CD4-positive, alpha-beta T cell (primary cell): ENCODE data around the gene CPSF6. TPM values are rescaled to one million over a fixed set of nuclear protein-coding genes. Genes with fewer than 3 reads are reported as not detected.
"Not testable (repeated sequence)": the region's sequence is repeated elsewhere in the genome, so short reads cannot be mapped to it uniquely, and the experiment has no call there.

Source experiments
- ATAC-seq: fragments of 200-7000 bp; cut with Tn5 transposase; one replicate; pipeline ENCODE4 v1.10.0; 2022; ENCODE audit warnings: mild to moderate bottlenecking; ENCODE audit not compliant: poor library complexity
- CTCF ChIA-PET: fragments of 350-600 bp; sonication (Branson Sonifier 250); formaldehyde crosslinking; loops from one replicate; lab custom pipeline; 2021; ENCODE audit warnings: antibody characterized with exemption, inconsistent platforms; lab: Charles Lee
- POLR2A ChIA-PET: fragments of 350-600 bp; sonication (Branson Sonifier 250); formaldehyde crosslinking; loops from one replicate; lab custom pipeline; 2021; ENCODE audit warnings: antibody characterized with exemption, inconsistent platforms; lab: Charles Lee
- DNase-seq, 14 experiments: peaks; one replicate each; pipeline ENCODE4 v3.0.0-alpha.2; 2013 to 2020; ENCODE audit warnings: mixed read lengths in 2 of 14
- H3K27ac ChIP-seq, 2 donors: one replicate each; pipeline versions ENCODE4 v1.5.1 to v1.7.0; 2013; ENCODE audit warnings: low read length in 2 of 2, low read depth in 1 of 2, mild to moderate bottlenecking in 1 of 2
- H3K27me3 ChIP-seq, 2 experiments: 1 replicate in 1 of 2; 2 replicates in 1 of 2; pipeline versions ENCODE4 v1.6.1 to v1.7.0; 2013; ENCODE audit warnings: low read length in 2 of 2, control low read depth in 1 of 2, mild to moderate bottlenecking in 1 of 2, moderate library complexity in 1 of 2; ENCODE audit not compliant: insufficient read depth in 2 of 2, control insufficient read depth in 1 of 2
- H3K36me3 ChIP-seq: one replicate; pipeline ENCODE4 v1.6.1; 2013; ENCODE audit warnings: low read length, control low read depth; ENCODE audit not compliant: insufficient read depth
- H3K4me1 ChIP-seq: one replicate; pipeline ENCODE4 v1.6.1; 2013; ENCODE audit warnings: low read length, control low read depth; ENCODE audit not compliant: insufficient read depth
- H3K4me3 ChIP-seq: one replicate; pipeline ENCODE4 v1.5.1; 2013; ENCODE audit warnings: mild to moderate bottlenecking, low read length, moderate library complexity
- H3K9me3 ChIP-seq, 2 experiments: 1 replicate in 1 of 2; 2 replicates in 1 of 2; pipeline versions ENCODE4 v1.6.1 to v1.7.0; 2013; ENCODE audit warnings: low read length in 2 of 2, mild to moderate bottlenecking in 2 of 2, control low read depth in 1 of 2, moderate library complexity in 1 of 2; ENCODE audit not compliant: control insufficient read depth in 1 of 2, insufficient read depth in 1 of 2
- H3K27ac Mint-ChIP-seq: one replicate; pipeline ENCODE4 v1.8.0; 2020; ENCODE audit warnings: mixed read lengths
- H3K27me3 Mint-ChIP-seq: one replicate; pipeline ENCODE4 v1.8.0; 2021; ENCODE audit warnings: mixed read lengths
- H3K36me3 Mint-ChIP-seq: one replicate; pipeline ENCODE4 v1.8.0; 2021; ENCODE audit warnings: low read depth, mixed read lengths
- H3K4me1 Mint-ChIP-seq: one replicate; pipeline ENCODE4 v1.8.0; 2021; ENCODE audit warnings: low read depth, mixed read lengths
- H3K4me3 Mint-ChIP-seq: one replicate; pipeline ENCODE4 v1.8.0; 2020; ENCODE audit warnings: mild to moderate bottlenecking, mixed read lengths
- H3K9me3 Mint-ChIP-seq: one replicate; pipeline ENCODE4 v1.8.0; 2020; ENCODE audit warnings: mixed read lengths
- CTCF ChIP-seq: fragments of 200-600 bp; IDR thresholded peaks from one replicate; pipeline ENCODE4 v1.8.0; 2022; ENCODE audit warnings: antibody characterized with exemption, mild to moderate bottlenecking
- intact Hi-C, 2 experiments: fragments of 100-400 bp; cut with DNase I in 1 of 2; cut with micrococcal nuclease in 1 of 2; formaldehyde crosslinking; loops; one replicate each; pipeline versions ENCODE4 v1.15.1 to v1.9.0; 2023 to 2025; cut with DNase I, micrococcal nuclease
- total RNA-seq, 174 experiments: library from RNA in 2 of 174; stranded (reverse) in 2 of 174; gene quantifications; one replicate each; pipeline ENCODE4 v1.2.3 and lab custom pipeline; 2021 to 2026

CPSF6 gene
- total RNA-seq, 2 experiments from 2014 or later, result 80.9 to 86.7 TPM

GRCh38 chr12:69309461-69309860 is 70.1 kb downstream of the CPSF6 start:
- Histone ChIP-seq H3K27ac (no peak overlapping the region), H3K4me1 (no peaks in the 10 kb centered on the region), H3K9me3 (no peaks in the 10 kb centered on the region), H3K4me3 (no peak overlapping the region), H3K36me3 (no peaks in the 10 kb centered on the region), H3K27me3 (peaks cover 0 to 3% of the 10 kb centered on the region in 2 experiments)
- no peaks in the 10 kb centered on the region for H3K4me1 Mint-ChIP-seq
- POLR2A ChIA-PET, result no interaction called here
- H3K4me3 Mint-ChIP-seq, result no peak overlapping the region
- ATAC-seq, result no peak
- DNase-seq, result no peak
- intact Hi-C loops, result no loop called here
- CTCF ChIA-PET, result no interaction called here
- H3K27ac Mint-ChIP-seq, result no peak overlapping the region
- H3K27me3 Mint-ChIP-seq, result no peaks in the 10 kb centered on the region
- no peak for TF ChIP-seq CTCF
- H3K9me3 Mint-ChIP-seq, result peaks cover 7% of the 10 kb centered on the region
- H3K36me3 Mint-ChIP-seq, result no peaks in the 10 kb centered on the region

- no peaks in the 10 kb centered on the region for H3K4me1 ChIP-seq
- TF ChIP-seq CTCF, result no peak
- H3K27ac ChIP-seq, result no peak overlapping the region
- H3K27me3 Mint-ChIP-seq, result no peaks in the 10 kb centered on the region
- no peaks in the 10 kb centered on the region for H3K4me1 Mint-ChIP-seq
- POLR2A ChIA-PET, result no interaction called here
- H3K9me3 ChIP-seq, result no peaks in the 10 kb centered on the region
- H3K36me3 Mint-ChIP-seq, result no peaks in the 10 kb centered on the region
- CTCF ChIA-PET, result no interaction called here
- H3K4me3 ChIP-seq, result no peak overlapping the region
- intact Hi-C loops, result no loop called here
- H3K36me3 ChIP-seq, result no peaks in the 10 kb centered on the region
- H3K27ac Mint-ChIP-seq, result no peak overlapping the region
- no peaks in the 10 kb centered on the region for H3K27me3 ChIP-seq
- ATAC-seq (no peak), DNase-seq (no peak)
- no peak overlapping the region for H3K4me3 Mint-ChIP-seq
- H3K9me3 Mint-ChIP-seq, result peaks cover 6% of the 10 kb centered on the region
Observed at GRCh38 chr12:69313209-69313608, 73.8 kb downstream of the CPSF6 start.

- H3K27me3 ChIP-seq, POLR2A ChIA-PET, H3K36me3 ChIP-seq, H3K27ac ChIP-seq, DNase-seq, ATAC-seq, H3K4me3 Mint-ChIP-seq, H3K27ac Mint-ChIP-seq, H3K9me3 ChIP-seq, H3K4me1 Mint-ChIP-seq, CTCF ChIA-PET, H3K36me3 Mint-ChIP-seq, H3K4me3 ChIP-seq, H3K4me1 ChIP-seq, H3K27me3 Mint-ChIP-seq, intact Hi-C loops: not testable (repeated sequence)
- peaks cover 10% of the 10 kb centered on the region for H3K9me3 Mint-ChIP-seq
Observed at GRCh38 chr12:69316784-69317183, 77.4 kb downstream of the CPSF6 start.

GRCh38 chr12:69317233-69317632 is 77.9 kb downstream of the CPSF6 start:
- H3K27ac ChIP-seq, DNase-seq, H3K27me3 Mint-ChIP-seq, H3K27ac Mint-ChIP-seq, CTCF ChIA-PET, ATAC-seq, POLR2A ChIA-PET, H3K4me1 Mint-ChIP-seq, H3K4me3 Mint-ChIP-seq, H3K4me1 ChIP-seq, intact Hi-C loops, H3K36me3 Mint-ChIP-seq, H3K36me3 ChIP-seq, H3K4me3 ChIP-seq, H3K27me3 ChIP-seq, H3K9me3 ChIP-seq: not testable (repeated sequence)
- peaks cover 10% of the 10 kb centered on the region for H3K9me3 Mint-ChIP-seq
